ENCODE data around the gene VNN1.
"Not testable (repeated sequence)": the region's sequence is repeated elsewhere in the genome, so short reads cannot be mapped to it uniquely, and the experiment has no call there.

VNN1 gene

GRCh38 chr6:132715881-132716637 is 2.2 kb upstream of the VNN1 start:
- no peak for TF ChIP-seq CTCF (conservative IDR thresholded peaks at IDR 0.05; ENCODE audit: low read depth)
- no peak for DNase-seq (ENCODE audit: low spot score)
- CTCF ChIA-PET: interaction anchor here (0.6 to 1.3 kb wide), 6 partner anchors 12 to 436 kb away, joined by 3 to 5 read pairs (median 4); no protein-coding TSS in a partner anchor
- POLR2A ChIA-PET (ENCODE audit: low non-redundant PET): no interaction called here
- H3K27ac ChIP-seq: no peak overlapping the region

- peak; percentile 57 for DNase-seq (ENCODE audit: low spot score)
- no peak for TF ChIP-seq CTCF (conservative IDR thresholded peaks at IDR 0.05; ENCODE audit: low read depth)
- CTCF ChIA-PET: interaction anchor here (0.6 to 1.3 kb wide), 7 partner anchors 12 to 435 kb away, joined by 3 to 5 read pairs (median 4); no protein-coding TSS in a partner anchor
- no peak overlapping the region for H3K27ac ChIP-seq
- POLR2A ChIA-PET (ENCODE audit: low non-redundant PET): no interaction called here
These were observed 1.3 kb upstream of the VNN1 start for GRCh38 chr6:132715204-132715603.

- ChIA-PET POLR2A (ENCODE audit: low non-redundant PET) (no interaction called here), CTCF (interaction anchor here (0.7 kb wide), 1 partner anchor 10 kb away, joined by 4 read pairs; no protein-coding TSS in a partner anchor)
- TF ChIP-seq CTCF (conservative IDR thresholded peaks at IDR 0.05; ENCODE audit: low read depth): no peak
- no peak overlapping the region for H3K27ac ChIP-seq
- no peak for DNase-seq (ENCODE audit: low spot score)
These were observed 305 bp upstream of the VNN1 start for GRCh38 chr6:132714160-132714559.

GRCh38 chr6:132712366-132712765 is 1.5 kb downstream of the VNN1 start:
- ChIA-PET CTCF (interaction anchor here (0.6 kb wide), 1 partner anchor 1598 kb away, joined by 5 read pairs; no protein-coding TSS in a partner anchor), POLR2A (ENCODE audit: low non-redundant PET) (no interaction called here)
- no peak for TF ChIP-seq CTCF (conservative IDR thresholded peaks at IDR 0.05; ENCODE audit: low read depth)
- DNase-seq (ENCODE audit: low spot score): peak; percentile 27
- H3K27ac ChIP-seq: no peak overlapping the region

- no peak for DNase-seq (ENCODE audit: low spot score)
- POLR2A ChIA-PET (ENCODE audit: low non-redundant PET): no interaction called here
- H3K27ac ChIP-seq: no peak overlapping the region
- CTCF ChIA-PET: no interaction called here
- no peak for TF ChIP-seq CTCF (conservative IDR thresholded peaks at IDR 0.05; ENCODE audit: low read depth)
These were observed 5.1 kb downstream of the VNN1 start for GRCh38 chr6:132708771-132709170.

GRCh38 chr6:132708002-132708401 is 5.9 kb downstream of the VNN1 start:
- ChIA-PET POLR2A (ENCODE audit: low non-redundant PET) (no interaction called here), CTCF (no interaction called here)
- H3K27ac ChIP-seq: no peak overlapping the region
- no peak for TF ChIP-seq CTCF (conservative IDR thresholded peaks at IDR 0.05; ENCODE audit: low read depth)
- DNase-seq (ENCODE audit: low spot score): no peak

- H3K27ac ChIP-seq; POLR2A ChIA-PET (ENCODE audit: low non-redundant PET); DNase-seq (ENCODE audit: low spot score): not testable (repeated sequence)
- CTCF ChIA-PET: interaction anchor here (0.6 kb wide), 1 partner anchor 10 kb away, joined by 3 read pairs; no protein-coding TSS in a partner anchor
These were observed 7.1 kb downstream of the VNN1 start for GRCh38 chr6:132706756-132707155.

Data from RWPE1 (cell line).